GM12878 (cell line): Measurements from ENCODE around the gene WDFY3. TPM values are rescaled to one million over a fixed set of nuclear protein-coding genes. Genes with fewer than 3 reads are reported as not detected.

Experiments
- ATAC-seq: fragments of 200-7000 bp; cut with Tn5 transposase; 3 replicates; pipeline ENCODE4 v1.9.1; 2020; ENCODE audit warnings: mild to moderate bottlenecking, moderate library complexity
- BruUV-seq: library from RNA; stranded (reverse); fragments of 400-500 nt; replicated peaks from 2 replicates; lab custom pipeline; 2021; lab: Mats Ljungman, UMichigan
- CTCF ChIA-PET: fragments of 300-600 bp; sonication (Branson Sonifier 250); formaldehyde crosslinking; extraction: SDS; loops from one replicate; lab custom pipeline; 2021; ENCODE audit warnings: inconsistent platforms; lab: Yijun Ruan, JAX
- POLR2A ChIA-PET: fragments of 350-600 bp; formaldehyde crosslinking; extraction: SDS; loops from one replicate; lab custom pipeline; 2021; ENCODE audit warnings: inconsistent platforms; lab: Charles Lee
- RAD21 ChIA-PET: fragments of 300-600 bp; sonication (Branson Sonifier 250); formaldehyde crosslinking; loops from one replicate; lab custom pipeline; 2023; ENCODE audit warnings: antibody characterized with exemption; ENCODE audit not compliant: unreplicated experiment; lab: Charles Lee
- SMC1A ChIA-PET: fragments of 300-600 bp; sonication (Branson Sonifier 250); formaldehyde crosslinking; loops from one replicate; lab custom pipeline; 2023; ENCODE audit not compliant: unreplicated experiment, uncharacterized antibody; lab: Charles Lee
- DNase-seq: peaks from one replicate; pipeline ENCODE4 v3.0.0-alpha.2; 2011; ENCODE audit warnings: low read depth, low spot score
- FAIRE-seq: peaks from 3 replicates; lab custom pipeline; 2011; peaks lifted over from hg19 to GRCh38; lab: Jason Lieb, UNC
- H2AFZ ChIP-seq: 2 replicates; pipeline ENCODE4 v1.6.0; 2011; ENCODE audit warnings: low read depth, low read length, control low read depth; ENCODE audit not compliant: control insufficient read depth
- H3K27ac ChIP-seq: 2 replicates; pipeline ENCODE4 v1.5.1; 2011; ENCODE audit warnings: control low read depth; ENCODE audit not compliant: control insufficient read depth, insufficient read depth
- H3K27me3 ChIP-seq, 2 experiments: replicated peaks in 1 of 2; 2 replicates each; pipeline versions ENCODE4 v1.6.0 to v1.6.1; 2011; ENCODE audit warnings: low read length in 1 of 2; ENCODE audit not compliant: control insufficient read depth in 2 of 2, insufficient read depth in 2 of 2
- H3K36me3 ChIP-seq, 2 experiments: 2 replicates each; pipeline ENCODE4 v1.5.1; 2011; ENCODE audit warnings: low read length in 1 of 2; ENCODE audit not compliant: control insufficient read depth in 2 of 2, insufficient read depth in 2 of 2
- H3K4me1 ChIP-seq: 2 replicates; pipeline ENCODE4 v1.6.1; 2011; ENCODE audit warnings: mild to moderate bottlenecking, low read length, moderate library complexity, mixed read lengths; ENCODE audit not compliant: control insufficient read depth, insufficient read depth
- H3K4me2 ChIP-seq: 2 replicates; pipeline ENCODE4 v1.6.0; 2011; ENCODE audit warnings: control low read depth; ENCODE audit not compliant: control insufficient read depth, insufficient read depth
- H3K4me3 ChIP-seq: fragments of 200-600 bp; sonication (generic); 2 replicates; pipeline ENCODE4 v1.5.1; 2016
- H3K79me2 ChIP-seq: 2 replicates; pipeline ENCODE4 v1.6.0; 2011; ENCODE audit warnings: low read length; ENCODE audit not compliant: control insufficient read depth, insufficient read depth
- H3K9ac ChIP-seq: 2 replicates; pipeline ENCODE4 v1.8.0; 2011; ENCODE audit warnings: low read length, control low read depth, mixed read lengths; ENCODE audit not compliant: control insufficient read depth, insufficient read depth
- H3K9me3 ChIP-seq: replicated peaks from 3 replicates; pipeline ENCODE4 v1.5.1; 2011; ENCODE audit warnings: mild to moderate bottlenecking, low read length; ENCODE audit not compliant: control insufficient read depth, insufficient read depth
- H4K20me1 ChIP-seq: 2 replicates; pipeline ENCODE4 v1.6.0; 2011; ENCODE audit not compliant: control insufficient read depth, insufficient read depth
- CHD2 ChIP-seq: IDR thresholded peaks from 2 replicates; pipeline ENCODE4 v1.6.1; 2011; ENCODE audit warnings: low read depth, low read length, improper control_type of control experiment, borderline replicate concordance
- ELK1 ChIP-seq: IDR thresholded peaks from 2 replicates; pipeline ENCODE4 v1.6.1; 2012; ENCODE audit warnings: low read depth, low read length, improper control_type of control experiment
- MEF2B ChIP-seq: fragments of 450-650 bp; IDR thresholded peaks from 2 replicates; pipeline ENCODE4 v1.6.1; 2018; ENCODE audit warnings: mild to moderate bottlenecking, moderate library complexity; ENCODE audit not compliant: partially characterized antibody, poor library complexity, severe bottlenecking
- MXI1 ChIP-seq: fragments of 150-350 bp; IDR thresholded peaks from 2 replicates; pipeline ENCODE4 v1.6.1; 2011; ENCODE audit warnings: low read depth, mild to moderate bottlenecking, inconsistent platforms, low read length, improper control_type of control experiment
- NBN ChIP-seq: fragments of 450-650 bp; IDR thresholded peaks from 2 replicates; pipeline ENCODE4 v1.6.1; 2016
- NRF1 ChIP-seq: conservative IDR thresholded peaks from 2 replicates; pipeline ENCODE4 v1.6.1; 2011; ENCODE audit warnings: mild to moderate bottlenecking, low read depth, low read length, improper control_type of control experiment
- POU2F2 ChIP-seq: IDR thresholded peaks from 3 replicates; pipeline ENCODE4 v1.6.1; 2011; ENCODE audit warnings: low read depth, mild to moderate bottlenecking, low read length, borderline replicate concordance
- SUZ12 ChIP-seq: fragments of 200-600 bp; sonication (generic); IDR thresholded peaks from one replicate; pipeline ENCODE4 v1.6.1; 2018; ENCODE audit warnings: antibody characterized with exemption, mild to moderate bottlenecking; ENCODE audit not compliant: unreplicated experiment
- TCF3 ChIP-seq: IDR thresholded peaks from 2 replicates; pipeline ENCODE4 v1.6.1; 2012; ENCODE audit warnings: low read depth, mild to moderate bottlenecking, low read length, borderline replicate concordance; ENCODE audit not compliant: insufficient read depth
- ZNF592 ChIP-seq: fragments of 450-650 bp; IDR thresholded peaks from 2 replicates; pipeline ENCODE4 v1.6.1; 2017; ENCODE audit warnings: mild to moderate bottlenecking, moderate library complexity
- ZNF687 ChIP-seq: fragments of 450-650 bp; IDR thresholded peaks from 2 replicates; pipeline ENCODE4 v1.6.1; 2017; ENCODE audit warnings: mild to moderate bottlenecking, moderate library complexity
- WGBS: methylation state at CpG from one replicate; pipeline ENCODE4 v1.1.6; 2016; ENCODE audit warnings: low lambda C conversion rate; ENCODE audit not compliant: insufficient replicate concordance, insufficient coverage; ENCODE audit errors: missing lambda C conversion rate; 5-methylcytosine and 5-hydroxymethylcytosine counted together
- in situ Hi-C: fragments of 300-500 bp; cut with MboI; formaldehyde crosslinking; loops from 9 replicates; pipeline ENCODE4 v1.14.3; 2018; ENCODE audit warnings: mixed read lengths
- intact Hi-C: fragments of 100-400 bp; cut with micrococcal nuclease; formaldehyde crosslinking; loops from one replicate; pipeline ENCODE4 v1.14.2; 2022; ENCODE audit not compliant: unreplicated experiment
- polyA plus RNA-seq, 11 experiments: library from polyadenylated mRNA; depleted of rRNA in 4 of 11; unstranded in 6 of 11; stranded (reverse) in 5 of 11; fragments of >200 nt; fragmentation: Nextera tagmentation in 4 of 11; fragmentation: Illumina TruSeq in 1 of 11; extraction: Ambion mirVana in 4 of 11; extraction: Trizol in 1 of 11; gene quantifications; 1 replicate in 1 of 11; 2 replicates in 10 of 11; pipeline versions ENCODE4 v1.2.1 to v1.2.3, GENCODE V29; 2011 to 2016; ENCODE audit warnings: inconsistent platforms in 2 of 11, missing spikeins in 2 of 11, low read depth in 1 of 11
- total RNA-seq, 4 experiments: library from RNA; depleted of rRNA in 3 of 4; stranded (reverse); fragments of >200 nt in 3 of 4; fragmentation: Illumina TruSeq in 1 of 4; extraction: Trizol in 1 of 4; gene quantifications; 2 replicates each; pipeline versions ENCODE4 v1.2.1 to v1.2.3, GENCODE V29; 2013 to 2021
- TF ChIP-seq, protein P1 (sequence below): fragments of 450-650 bp; IDR thresholded peaks from 2 replicates; pipeline ENCODE4 v1.6.1; 2017; ENCODE audit warnings: mild to moderate bottlenecking

The WDFY3 gene
- total and polyA plus RNA-seq, 10 of the 15 experiments (the other 5 are each of a cell fraction or from before 2014, with no cell fraction given): 0.01 to 0.23 (median 0.12) TPM; not detected in 2

DNA sequence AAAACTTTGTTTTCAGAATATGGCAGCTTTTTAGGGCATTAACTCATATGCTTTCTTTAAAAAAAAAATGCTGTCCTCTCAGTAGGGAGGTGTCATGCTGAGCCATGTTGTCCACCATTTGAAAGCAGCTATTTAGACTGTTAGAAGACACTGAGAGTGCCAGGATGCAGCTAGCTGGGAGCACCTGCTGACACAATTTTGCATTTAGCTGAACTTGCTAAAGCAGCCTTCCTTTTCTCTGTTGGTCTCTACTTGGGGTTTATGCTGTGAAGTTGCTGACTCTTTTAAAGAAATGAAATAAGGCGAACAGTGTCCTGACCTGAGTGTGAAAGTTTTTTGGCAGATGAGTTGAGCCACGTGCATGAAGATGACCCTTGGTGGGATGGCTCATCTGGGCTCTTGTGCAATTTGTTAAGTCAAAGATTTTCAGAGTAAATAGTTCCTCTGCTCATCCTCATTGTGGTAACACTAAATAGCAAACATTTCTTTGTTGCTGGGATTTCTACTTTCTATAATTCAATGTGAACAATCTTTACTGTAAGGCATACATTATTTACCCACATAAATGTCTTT lies 319.1 kb downstream of the WDFY3 start:
- Histone ChIP-seq H3K4me1 (no peaks in the 10 kb centered on the region), H4K20me1 (no peaks in the 10 kb centered on the region), H3K79me2 (no peaks in the 10 kb centered on the region), H3K4me3 (no peak overlapping the region), H3K27me3 (no peaks in the 10 kb centered on the region), H3K9ac (no peak overlapping the region), H3K4me2 (no peak overlapping the region), H3K27ac (no peak overlapping the region), H3K9me3 (no peaks in the 10 kb centered on the region), H2AFZ (no peak overlapping the region), H3K36me3 (no peaks in the 10 kb centered on the region)
- intact Hi-C loops: no loop called here
- BruUV-seq: no TSS peak
- FAIRE-seq: no peak
- POLR2A ChIA-PET: no interaction called here
- no peak for DNase-seq
- RAD21 ChIA-PET: no interaction called here
- SMC1A ChIA-PET: interaction anchor here (0.5 to 1.2 kb wide), 2 partner anchors 8 to 1056 kb away, joined by 3 to 4 read pairs; no protein-coding TSS in a partner anchor
- no peak for ATAC-seq
- CTCF ChIA-PET: interaction anchor here (1.2 kb wide), 1 partner anchor 11 kb away, joined by 3 read pairs; no protein-coding TSS in a partner anchor
- WGBS: 30% methylated on average over 2 of the region's 2 CpGs
- in situ Hi-C loops: no loop called here
- TF ChIP-seq TCF3: no peak
- no peak for TF ChIP-seq SUZ12
- no peak for TF ChIP-seq MEF2B
- TF ChIP-seq NBN: no peak
- no peak for TF ChIP-seq CHD2
- TF ChIP-seq NRF1: no peak
- no peak for TF ChIP-seq ZNF592
- TF ChIP-seq ZNF687: no peak
- TF ChIP-seq, protein P1, sequence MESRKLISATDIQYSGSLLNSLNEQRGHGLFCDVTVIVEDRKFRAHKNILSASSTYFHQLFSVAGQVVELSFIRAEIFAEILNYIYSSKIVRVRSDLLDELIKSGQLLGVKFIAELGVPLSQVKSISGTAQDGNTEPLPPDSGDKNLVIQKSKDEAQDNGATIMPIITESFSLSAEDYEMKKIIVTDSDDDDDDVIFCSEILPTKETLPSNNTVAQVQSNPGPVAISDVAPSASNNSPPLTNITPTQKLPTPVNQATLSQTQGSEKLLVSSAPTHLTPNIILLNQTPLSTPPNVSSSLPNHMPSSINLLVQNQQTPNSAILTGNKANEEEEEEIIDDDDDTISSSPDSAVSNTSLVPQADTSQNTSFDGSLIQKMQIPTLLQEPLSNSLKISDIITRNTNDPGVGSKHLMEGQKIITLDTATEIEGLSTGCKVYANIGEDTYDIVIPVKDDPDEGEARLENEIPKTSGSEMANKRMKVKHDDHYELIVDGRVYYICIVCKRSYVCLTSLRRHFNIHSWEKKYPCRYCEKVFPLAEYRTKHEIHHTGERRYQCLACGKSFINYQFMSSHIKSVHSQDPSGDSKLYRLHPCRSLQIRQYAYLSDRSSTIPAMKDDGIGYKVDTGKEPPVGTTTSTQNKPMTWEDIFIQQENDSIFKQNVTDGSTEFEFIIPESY: no peak
- no peak for TF ChIP-seq POU2F2
- no peak for TF ChIP-seq MXI1
- no peak for TF ChIP-seq ELK1
